CD4-positive, alpha-beta T cell treated with Interleukin-2 at 100 ng/mL for 4 hours (primary cell): ENCODE data around the gene RHBDL1.

Source experiments
- DNase-seq: peaks from one replicate; pipeline ENCODE4 v3.0.0-alpha.2; 2020; ENCODE audit warnings: low spot score

Gene RHBDL1

GRCh38 chr16:637081-638018 lies 38.1 kb upstream of the RHBDL1 start:
- peak; percentile 86 for DNase-seq

GRCh38 chr16:638034-638543 lies 37.4 kb upstream of the RHBDL1 start:
- no peak for DNase-seq

GRCh38 chr16:638836-639235 lies 36.6 kb upstream of the RHBDL1 start:
- no peak for DNase-seq

GRCh38 chr16:640614-641013 lies 34.9 kb upstream of the RHBDL1 start:
- no peak for DNase-seq

- DNase-seq = peak; percentile 57
Observed at GRCh38 chr16:641326-642188, 33.9 kb upstream of the RHBDL1 start, which contains the start of gene MCRIP2. Gene MCRIP2, plus strand, starts transcription at chr16:641828. Its CDS starts 164 bp downstream, at chr16:641992.

- DNase-seq = no peak
Observed at GRCh38 chr16:642189-643049, 33.1 kb upstream of the RHBDL1 start.

- no peak for DNase-seq
Observed at GRCh38 chr16:643050-643368, 32.5 kb upstream of the RHBDL1 start.

- no peak for DNase-seq
Observed at GRCh38 chr16:644556-644955, 30.9 kb upstream of the RHBDL1 start.

- no peak for DNase-seq
Observed at GRCh38 chr16:645852-646678, 29.4 kb upstream of the RHBDL1 start.

- DNase-seq = no peak
Observed at GRCh38 chr16:646679-647172, 28.7 kb upstream of the RHBDL1 start.

GRCh38 chr16:647173-647902 lies 28.1 kb upstream of the RHBDL1 start:
- DNase-seq = no peak

- peak; percentile 26 for DNase-seq
Observed at GRCh38 chr16:648071-648780, 27.2 kb upstream of the RHBDL1 start.

GRCh38 chr16:648781-649589 lies 26.5 kb upstream of the RHBDL1 start, which contains the start of gene WDR90:
Gene WDR90, plus strand, starts transcription at chr16:649365. Its CDS starts 52 bp downstream, at chr16:649417.
- DNase-seq = peak; percentile 89

GRCh38 chr16:649631-650030 lies 25.8 kb upstream of the RHBDL1 start:
- DNase-seq = no peak

GRCh38 chr16:651844-652243 lies 23.6 kb upstream of the RHBDL1 start:
- DNase-seq = no peak

- DNase-seq = no peak
Observed at GRCh38 chr16:652454-653305, 22.8 kb upstream of the RHBDL1 start.

GRCh38 chr16:654034-654433 lies 21.4 kb upstream of the RHBDL1 start:
- no peak for DNase-seq
